HepG2 (cell line): ENCODE data around the gene SOCS1. TPM values are rescaled to one million over a fixed set of nuclear protein-coding genes. Genes with fewer than 3 reads are reported as not detected.

Experiments used
- CBFB ChIP-seq: sonication (generic); formaldehyde crosslinking; IDR thresholded peaks from 2 replicates; pipeline ENCODE4 v1.4.0; 2020; ENCODE audit warnings: missing genetic modification reagents
- JARID2 ChIP-seq: sonication (generic); formaldehyde crosslinking; IDR thresholded peaks from 2 replicates; pipeline ENCODE4 v1.8.1; 2023; ENCODE audit warnings: missing genetic modification reagents, inconsistent platforms; ENCODE audit not compliant: insufficient replicate concordance
- KAT2B ChIP-seq: fragments of 150-350 bp; IDR thresholded peaks from 2 replicates; pipeline ENCODE4 v1.6.1; 2014; ENCODE audit warnings: low read depth, low read length, borderline replicate concordance
- KLF6 ChIP-seq: IDR thresholded peaks from 2 replicates; pipeline ENCODE4 v1.8.0; 2016; ENCODE audit warnings: missing biosample characterization, missing genetic modification reagents
- NFE2L2 ChIP-seq: fragments of 150-350 bp; IDR thresholded peaks from 2 replicates; pipeline ENCODE4 v1.6.1; 2014; ENCODE audit warnings: low read length
- PHF8 ChIP-seq: sonication (generic); formaldehyde crosslinking; IDR thresholded peaks from 2 replicates; pipeline ENCODE4 v1.5.0; 2020; ENCODE audit warnings: missing genetic modification reagents
- POLR2G ChIP-seq: fragments of 200-400 bp; formaldehyde crosslinking; IDR thresholded peaks from 2 replicates; pipeline ENCODE4 v1.6.1; 2018; ENCODE audit warnings: mild to moderate bottlenecking, low read depth, low read length, moderate library complexity
- RARA ChIP-seq: IDR thresholded peaks from 2 replicates; pipeline ENCODE4 v1.6.1; 2016; ENCODE audit warnings: missing genetic modification reagents, missing compliant biosample characterization
- REXO4 ChIP-seq: sonication (generic); formaldehyde crosslinking; IDR thresholded peaks from 2 replicates; pipeline ENCODE4 v1.8.0; 2022; ENCODE audit warnings: missing genetic modification reagents, mild to moderate bottlenecking, borderline replicate concordance
- RFXAP ChIP-seq: sonication (generic); formaldehyde crosslinking; IDR thresholded peaks from 2 replicates; pipeline ENCODE4 v1.4.0; 2020; ENCODE audit warnings: missing genetic modification reagents, borderline replicate concordance
- RORA ChIP-seq: sonication (generic); formaldehyde crosslinking; IDR thresholded peaks from 2 replicates; pipeline ENCODE4 v1.5.0; 2020; ENCODE audit warnings: mild to moderate bottlenecking, missing genetic modification reagents, moderate library complexity
- ZNF432 ChIP-seq: sonication (generic); formaldehyde crosslinking; IDR thresholded peaks from 2 replicates; pipeline ENCODE4 v1.5.0; 2020; ENCODE audit warnings: missing genetic modification reagents, mild to moderate bottlenecking, borderline replicate concordance
- ZNF557 ChIP-seq: sonication (generic); formaldehyde crosslinking; IDR thresholded peaks from 2 replicates; pipeline ENCODE4 v1.4.0; 2020; ENCODE audit warnings: missing genetic modification reagents
- ZNF652 ChIP-seq: IDR thresholded peaks from 2 replicates; pipeline ENCODE4 v1.6.1; 2016; ENCODE audit warnings: low read depth, borderline replicate concordance
- ZNF713 ChIP-seq: sonication (generic); formaldehyde crosslinking; IDR thresholded peaks from 2 replicates; pipeline ENCODE4 v1.4.0; 2020; ENCODE audit warnings: mild to moderate bottlenecking, missing genetic modification reagents
- ZSCAN20 ChIP-seq: sonication (generic); formaldehyde crosslinking; IDR thresholded peaks from 2 replicates; pipeline ENCODE4 v1.4.0; 2020; ENCODE audit warnings: missing genetic modification reagents, mild to moderate bottlenecking, borderline replicate concordance
- ZSCAN31 ChIP-seq: sonication (generic); formaldehyde crosslinking; IDR thresholded peaks from 2 replicates; pipeline ENCODE4 v1.5.0; 2020; ENCODE audit warnings: low read depth, mild to moderate bottlenecking, missing genetic modification reagents
- polyA plus RNA-seq, 8 experiments: library from polyadenylated mRNA; depleted of rRNA in 3 of 8; stranded (reverse) in 7 of 8; unstranded in 1 of 8; fragments of >200 nt; fragmentation: Illumina TruSeq in 4 of 8; extraction: Trizol in 4 of 8; gene quantifications; 2 replicates each; pipeline versions ENCODE4 v1.2.1 to v1.2.3, GENCODE V29; 2011 to 2016; ENCODE audit warnings: low read depth in 4 of 8, missing spikeins in 1 of 8, mixed read lengths in 1 of 8; ENCODE audit not compliant: insufficient read depth in 1 of 8
- total RNA-seq, 5 experiments: library from RNA; depleted of rRNA; stranded (reverse); fragments of >200 nt; fragmentation: Illumina TruSeq; extraction: Trizol; gene quantifications; 2 replicates each; pipeline ENCODE4 v1.2.3, GENCODE V29; 2016; ENCODE audit warnings: low read depth in 1 of 5
- TF ChIP-seq, protein P1 (sequence below): sonication (generic); formaldehyde crosslinking; IDR thresholded peaks from 2 replicates; pipeline ENCODE4 v1.5.0; 2020; ENCODE audit warnings: mild to moderate bottlenecking, missing genetic modification reagents
- TF ChIP-seq, protein P2 (sequence below), 2 experiments: IDR thresholded peaks; 2 replicates each; pipeline ENCODE4 v1.6.1; 2011 to 2012; ENCODE audit warnings: low read length in 2 of 2, borderline replicate concordance in 1 of 2, low read depth in 1 of 2, mild to moderate bottlenecking in 1 of 2, moderate library complexity in 1 of 2
- TF ChIP-seq, protein P3 (sequence below): sonication (generic); formaldehyde crosslinking; IDR thresholded peaks from 2 replicates; pipeline ENCODE4 v1.4.0; 2020; ENCODE audit warnings: missing genetic modification reagents

The SOCS1 gene
- total and polyA plus RNA-seq, 2 of the 13 experiments (the other 11 are each of a cell fraction or from before 2014, with no cell fraction given): 5.3 to 6.3 TPM

DNA sequence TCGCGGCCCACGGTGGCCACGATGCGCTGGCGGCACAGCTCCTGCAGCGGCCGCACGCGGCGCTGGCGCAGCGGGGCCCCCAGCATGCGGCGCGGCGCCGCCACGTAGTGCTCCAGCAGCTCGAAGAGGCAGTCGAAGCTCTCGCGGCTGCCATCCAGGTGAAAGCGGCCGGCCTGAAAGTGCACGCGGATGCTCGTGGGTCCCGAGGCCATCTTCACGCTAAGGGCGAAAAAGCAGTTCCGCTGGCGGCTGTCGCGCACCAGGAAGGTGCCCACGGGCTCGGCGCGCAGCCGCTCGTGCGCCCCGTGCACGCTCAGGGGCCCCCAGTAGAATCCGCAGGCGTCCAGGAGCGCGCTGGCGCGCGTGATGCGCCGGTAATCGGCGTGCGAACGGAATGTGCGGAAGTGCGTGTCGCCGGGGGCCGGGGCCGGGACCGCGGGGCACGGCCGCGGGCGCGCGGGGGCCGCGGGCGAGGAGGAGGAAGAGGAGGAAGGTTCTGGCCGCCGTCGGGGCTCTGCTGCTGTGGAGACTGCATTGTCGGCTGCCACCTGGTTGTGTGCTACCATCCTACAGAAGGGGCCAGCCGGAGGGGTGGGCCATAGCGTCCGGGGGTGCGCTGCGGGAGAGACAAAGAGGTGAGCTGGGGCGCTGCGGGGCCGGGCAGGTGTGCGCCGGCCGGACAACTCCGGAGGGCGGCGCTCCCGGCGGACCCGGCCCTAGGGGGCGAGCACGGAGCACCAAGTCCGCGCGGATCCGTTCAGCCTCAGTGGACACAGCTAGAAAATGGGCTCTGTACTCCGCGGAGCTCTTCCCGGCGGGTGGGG lies 879 bp downstream of the SOCS1 start (continued):
- TF ChIP-seq, protein P1, sequence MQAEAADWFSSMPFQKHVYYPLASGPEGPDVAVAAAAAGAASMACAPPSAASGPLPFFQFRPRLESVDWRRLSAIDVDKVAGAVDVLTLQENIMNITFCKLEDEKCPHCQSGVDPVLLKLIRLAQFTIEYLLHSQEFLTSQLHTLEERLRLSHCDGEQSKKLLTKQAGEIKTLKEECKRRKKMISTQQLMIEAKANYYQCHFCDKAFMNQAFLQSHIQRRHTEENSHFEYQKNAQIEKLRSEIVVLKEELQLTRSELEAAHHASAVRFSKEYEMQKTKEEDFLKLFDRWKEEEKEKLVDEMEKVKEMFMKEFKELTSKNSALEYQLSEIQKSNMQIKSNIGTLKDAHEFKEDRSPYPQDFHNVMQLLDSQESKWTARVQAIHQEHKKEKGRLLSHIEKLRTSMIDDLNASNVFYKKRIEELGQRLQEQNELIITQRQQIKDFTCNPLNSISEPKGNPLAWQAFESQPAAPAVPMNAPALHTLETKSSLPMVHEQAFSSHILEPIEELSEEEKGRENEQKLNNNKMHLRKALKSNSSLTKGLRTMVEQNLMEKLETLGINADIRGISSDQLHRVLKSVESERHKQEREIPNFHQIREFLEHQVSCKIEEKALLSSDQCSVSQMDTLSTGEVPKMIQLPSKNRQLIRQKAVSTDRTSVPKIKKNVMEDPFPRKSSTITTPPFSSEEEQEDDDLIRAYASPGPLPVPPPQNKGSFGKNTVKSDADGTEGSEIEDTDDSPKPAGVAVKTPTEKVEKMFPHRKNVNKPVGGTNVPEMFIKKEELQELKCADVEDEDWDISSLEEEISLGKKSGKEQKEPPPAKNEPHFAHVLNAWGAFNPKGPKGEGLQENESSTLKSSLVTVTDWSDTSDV: 0 out of 2 replicates have a peak, but pooled peaks have one; percentile 14
- TF ChIP-seq, protein P2, sequence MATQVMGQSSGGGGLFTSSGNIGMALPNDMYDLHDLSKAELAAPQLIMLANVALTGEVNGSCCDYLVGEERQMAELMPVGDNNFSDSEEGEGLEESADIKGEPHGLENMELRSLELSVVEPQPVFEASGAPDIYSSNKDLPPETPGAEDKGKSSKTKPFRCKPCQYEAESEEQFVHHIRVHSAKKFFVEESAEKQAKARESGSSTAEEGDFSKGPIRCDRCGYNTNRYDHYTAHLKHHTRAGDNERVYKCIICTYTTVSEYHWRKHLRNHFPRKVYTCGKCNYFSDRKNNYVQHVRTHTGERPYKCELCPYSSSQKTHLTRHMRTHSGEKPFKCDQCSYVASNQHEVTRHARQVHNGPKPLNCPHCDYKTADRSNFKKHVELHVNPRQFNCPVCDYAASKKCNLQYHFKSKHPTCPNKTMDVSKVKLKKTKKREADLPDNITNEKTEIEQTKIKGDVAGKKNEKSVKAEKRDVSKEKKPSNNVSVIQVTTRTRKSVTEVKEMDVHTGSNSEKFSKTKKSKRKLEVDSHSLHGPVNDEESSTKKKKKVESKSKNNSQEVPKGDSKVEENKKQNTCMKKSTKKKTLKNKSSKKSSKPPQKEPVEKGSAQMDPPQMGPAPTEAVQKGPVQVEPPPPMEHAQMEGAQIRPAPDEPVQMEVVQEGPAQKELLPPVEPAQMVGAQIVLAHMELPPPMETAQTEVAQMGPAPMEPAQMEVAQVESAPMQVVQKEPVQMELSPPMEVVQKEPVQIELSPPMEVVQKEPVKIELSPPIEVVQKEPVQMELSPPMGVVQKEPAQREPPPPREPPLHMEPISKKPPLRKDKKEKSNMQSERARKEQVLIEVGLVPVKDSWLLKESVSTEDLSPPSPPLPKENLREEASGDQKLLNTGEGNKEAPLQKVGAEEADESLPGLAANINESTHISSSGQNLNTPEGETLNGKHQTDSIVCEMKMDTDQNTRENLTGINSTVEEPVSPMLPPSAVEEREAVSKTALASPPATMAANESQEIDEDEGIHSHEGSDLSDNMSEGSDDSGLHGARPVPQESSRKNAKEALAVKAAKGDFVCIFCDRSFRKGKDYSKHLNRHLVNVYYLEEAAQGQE (IDR thresholded peaks at IDR 0.05; ENCODE audit: borderline replicate concordance in 1 of 2, low read depth in 1 of 2, low read length in 2 of 2): no peak
- no peak for TF ChIP-seq KAT2B
- TF ChIP-seq ZNF652 (CRISPR knock-in tag): no peak
- no peak for TF ChIP-seq RFXAP
- no peak for TF ChIP-seq ZNF557 (CRISPR knock-in tag)
- TF ChIP-seq ZSCAN20 (CRISPR knock-in tag): peak; percentile 36; the same call in 1 of the 2 replicates
- TF ChIP-seq NFE2L2: no peak
- TF ChIP-seq CBFB: 0 out of 2 replicates have a peak, but pooled peaks have one; percentile 11
- no peak for TF ChIP-seq JARID2
- TF ChIP-seq ZSCAN31 (CRISPR knock-in tag): no peak
- no peak for TF ChIP-seq RORA (CRISPR knock-in tag)
- TF ChIP-seq RARA (CRISPR knock-in tag): no peak
- TF ChIP-seq POLR2G: peak; percentile 25; the same call in 1 of the 2 replicates
- TF ChIP-seq REXO4 (CRISPR knock-in tag): no peak
- TF ChIP-seq PHF8: 0 out of 2 replicates have a peak, but pooled peaks have one; percentile 16
- TF ChIP-seq ZNF713 (CRISPR knock-in tag): no peak
- TF ChIP-seq, protein P3, sequence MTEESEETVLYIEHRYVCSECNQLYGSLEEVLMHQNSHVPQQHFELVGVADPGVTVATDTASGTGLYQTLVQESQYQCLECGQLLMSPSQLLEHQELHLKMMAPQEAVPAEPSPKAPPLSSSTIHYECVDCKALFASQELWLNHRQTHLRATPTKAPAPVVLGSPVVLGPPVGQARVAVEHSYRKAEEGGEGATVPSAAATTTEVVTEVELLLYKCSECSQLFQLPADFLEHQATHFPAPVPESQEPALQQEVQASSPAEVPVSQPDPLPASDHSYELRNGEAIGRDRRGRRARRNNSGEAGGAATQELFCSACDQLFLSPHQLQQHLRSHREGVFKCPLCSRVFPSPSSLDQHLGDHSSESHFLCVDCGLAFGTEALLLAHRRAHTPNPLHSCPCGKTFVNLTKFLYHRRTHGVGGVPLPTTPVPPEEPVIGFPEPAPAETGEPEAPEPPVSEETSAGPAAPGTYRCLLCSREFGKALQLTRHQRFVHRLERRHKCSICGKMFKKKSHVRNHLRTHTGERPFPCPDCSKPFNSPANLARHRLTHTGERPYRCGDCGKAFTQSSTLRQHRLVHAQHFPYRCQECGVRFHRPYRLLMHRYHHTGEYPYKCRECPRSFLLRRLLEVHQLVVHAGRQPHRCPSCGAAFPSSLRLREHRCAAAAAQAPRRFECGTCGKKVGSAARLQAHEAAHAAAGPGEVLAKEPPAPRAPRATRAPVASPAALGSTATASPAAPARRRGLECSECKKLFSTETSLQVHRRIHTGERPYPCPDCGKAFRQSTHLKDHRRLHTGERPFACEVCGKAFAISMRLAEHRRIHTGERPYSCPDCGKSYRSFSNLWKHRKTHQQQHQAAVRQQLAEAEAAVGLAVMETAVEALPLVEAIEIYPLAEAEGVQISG (CRISPR knock-in tag): no peak
- no peak for TF ChIP-seq ZNF432 (CRISPR knock-in tag)
- no peak for TF ChIP-seq KLF6 (CRISPR knock-in tag)
